Endothelial cell of umbilical vein (primary cell): Measurements from ENCODE around the gene ZNF202.

Experiments
- GATA2 ChIP-seq: IDR thresholded peaks from 2 replicates; pipeline ENCODE4 v1.7.0; 2011; ENCODE audit warnings: low read depth, mild to moderate bottlenecking, moderate library complexity, mixed read lengths, low read length; ENCODE audit not compliant: insufficient read length, insufficient read depth
- MYC ChIP-seq: IDR thresholded peaks from one replicate; pipeline ENCODE4 v1.6.1; 2011; ENCODE audit warnings: mild to moderate bottlenecking, low read depth, low read length
- POLR2A ChIP-seq: IDR thresholded peaks from 2 replicates; pipeline ENCODE4 v1.6.1; 2012; ENCODE audit warnings: low read depth, mild to moderate bottlenecking, control low read depth, low read length
- POLR2AphosphoS5 ChIP-seq: IDR thresholded peaks from 2 replicates; pipeline ENCODE4 v1.6.1; 2012; ENCODE audit warnings: low read depth, mild to moderate bottlenecking, control low read depth, low read length, moderate library complexity; ENCODE audit not compliant: insufficient read depth
- TF ChIP-seq, protein P1 (sequence below), 2 donors: IDR thresholded peaks; 1 replicate in 1 of 2; 2 replicates in 1 of 2; pipeline ENCODE4 v1.5.1; 2011; ENCODE audit warnings: low read length in 2 of 2, mild to moderate bottlenecking in 2 of 2, moderate library complexity in 2 of 2, control low read depth in 1 of 2, inconsistent platforms in 1 of 2, low read depth in 1 of 2; ENCODE audit not compliant: insufficient read depth in 1 of 2; ENCODE audit errors: extremely low read depth in 1 of 2
- TF ChIP-seq, protein P2 (sequence below): IDR thresholded peaks from 2 replicates; pipeline ENCODE4 v1.6.1; 2011; ENCODE audit not compliant: insufficient read depth, insufficient read length

DNA sequence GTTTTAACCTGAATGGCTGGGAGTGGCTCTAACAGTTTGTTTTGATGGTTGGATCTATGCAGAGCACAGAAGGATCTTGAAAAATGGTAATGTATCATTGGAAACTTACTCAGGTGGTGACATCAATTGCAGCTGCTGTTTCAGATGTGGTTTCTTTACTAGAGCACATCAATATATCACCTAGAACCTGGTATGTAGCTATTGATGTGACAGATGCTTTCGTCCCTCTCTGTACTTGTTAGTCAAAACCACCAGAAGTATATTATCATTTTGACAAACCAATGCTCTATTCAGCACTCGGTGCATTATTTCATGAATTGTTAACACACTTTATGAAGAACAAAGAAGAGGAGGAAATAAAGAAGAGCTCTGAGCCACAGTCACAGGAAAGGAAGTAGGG lies 60.4 kb downstream of the ZNF202 start:
- TF ChIP-seq, protein P1, sequence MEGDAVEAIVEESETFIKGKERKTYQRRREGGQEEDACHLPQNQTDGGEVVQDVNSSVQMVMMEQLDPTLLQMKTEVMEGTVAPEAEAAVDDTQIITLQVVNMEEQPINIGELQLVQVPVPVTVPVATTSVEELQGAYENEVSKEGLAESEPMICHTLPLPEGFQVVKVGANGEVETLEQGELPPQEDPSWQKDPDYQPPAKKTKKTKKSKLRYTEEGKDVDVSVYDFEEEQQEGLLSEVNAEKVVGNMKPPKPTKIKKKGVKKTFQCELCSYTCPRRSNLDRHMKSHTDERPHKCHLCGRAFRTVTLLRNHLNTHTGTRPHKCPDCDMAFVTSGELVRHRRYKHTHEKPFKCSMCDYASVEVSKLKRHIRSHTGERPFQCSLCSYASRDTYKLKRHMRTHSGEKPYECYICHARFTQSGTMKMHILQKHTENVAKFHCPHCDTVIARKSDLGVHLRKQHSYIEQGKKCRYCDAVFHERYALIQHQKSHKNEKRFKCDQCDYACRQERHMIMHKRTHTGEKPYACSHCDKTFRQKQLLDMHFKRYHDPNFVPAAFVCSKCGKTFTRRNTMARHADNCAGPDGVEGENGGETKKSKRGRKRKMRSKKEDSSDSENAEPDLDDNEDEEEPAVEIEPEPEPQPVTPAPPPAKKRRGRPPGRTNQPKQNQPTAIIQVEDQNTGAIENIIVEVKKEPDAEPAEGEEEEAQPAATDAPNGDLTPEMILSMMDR (IDR thresholded peaks at IDR 0.05; ENCODE audit: extremely low read depth in 1 of 2, insufficient read depth in 1 of 2, low read depth in 1 of 2, low read length in 2 of 2), result no peak
- TF ChIP-seq POLR2A (no peak), POLR2AphosphoS5 (no peak), MYC (no peak), GATA2 (no peak)
- TF ChIP-seq, protein P2, sequence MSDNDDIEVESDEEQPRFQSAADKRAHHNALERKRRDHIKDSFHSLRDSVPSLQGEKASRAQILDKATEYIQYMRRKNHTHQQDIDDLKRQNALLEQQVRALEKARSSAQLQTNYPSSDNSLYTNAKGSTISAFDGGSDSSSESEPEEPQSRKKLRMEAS, result no peak
